GM12891 (cell line): Measurements from ENCODE around the gene CADPS.

ENCODE experiments used
- DNase-seq: peaks from one replicate; pipeline ENCODE4 v3.0.0; 2011; ENCODE audit warnings: low spot score; ENCODE audit not compliant: insufficient read length
- FAIRE-seq: peaks from 2 replicates; lab custom pipeline; 2011; peaks lifted over from hg19 to GRCh38; lab: Jason Lieb, UNC
- PAX5 ChIP-seq: IDR thresholded peaks from 2 replicates; pipeline ENCODE4 v1.6.1; 2011; ENCODE audit warnings: low read length, moderate library complexity, mild to moderate bottlenecking; ENCODE audit not compliant: insufficient read depth, severe bottlenecking
- POLR2A ChIP-seq: IDR thresholded peaks from 2 replicates; pipeline ENCODE4 v1.6.1; 2011; ENCODE audit warnings: low read depth, low read length, control low read depth
- POLR2AphosphoS5 ChIP-seq: IDR thresholded peaks from 2 replicates; pipeline ENCODE4 v1.6.1; 2011; ENCODE audit warnings: low read depth, low read length, control low read depth
- POU2F2 ChIP-seq: IDR thresholded peaks from 2 replicates; pipeline ENCODE4 v1.6.1; 2011; ENCODE audit warnings: low read depth, mild to moderate bottlenecking, control low read depth, low read length, moderate library complexity
- SPI1 ChIP-seq: IDR thresholded peaks from 2 replicates; pipeline ENCODE4 v1.6.1; 2011; ENCODE audit warnings: low read depth, low read length, control low read depth
- TAF1 ChIP-seq: IDR thresholded peaks from 2 replicates; pipeline ENCODE4 v1.6.1; 2011; ENCODE audit warnings: low read depth, low read length, control low read depth

The CADPS gene

GRCh38 chr3:62454916-62455315, 420.3 kb downstream of the CADPS start:
- DNase-seq (no peak), FAIRE-seq (no peak)
- TF ChIP-seq POLR2A (no peak), POLR2AphosphoS5 (no peak)

- FAIRE-seq, result no peak
- no peak for DNase-seq
- TF ChIP-seq SPI1 (no peak), PAX5 (no peak)
These were observed 421.8 kb downstream of the CADPS start for GRCh38 chr3:62453448-62453847.

- no peak for DNase-seq
- TF ChIP-seq TAF1, result no peak
- TF ChIP-seq POLR2AphosphoS5, result no peak
- TF ChIP-seq SPI1, result no peak
- no peak for TF ChIP-seq POLR2A
- no peak for FAIRE-seq
These were observed 423.9 kb downstream of the CADPS start for GRCh38 chr3:62451211-62451887.

- TF ChIP-seq TAF1 (no peak), POLR2AphosphoS5 (no peak), POU2F2 (no peak), POLR2A (no peak), SPI1 (no peak), PAX5 (no peak)
- no peak for FAIRE-seq
These were observed 428.8 kb downstream of the CADPS start for GRCh38 chr3:62446337-62446940.

GRCh38 chr3:62445275-62445674, 429.9 kb downstream of the CADPS start:
- DNase-seq (no peak), FAIRE-seq (no peak)
- TF ChIP-seq PAX5 (no peak), SPI1 (no peak), POLR2AphosphoS5 (no peak), TAF1 (no peak), POLR2A (no peak), POU2F2 (no peak)

More at GRCh38 chr3:62446337-62446940, 428.8 kb downstream of the CADPS start:
- DNase-seq, result no peak

- TF ChIP-seq TAF1 (no peak), POU2F2 (no peak), POLR2AphosphoS5 (no peak), SPI1 (no peak), PAX5 (no peak), POLR2A (no peak)
- FAIRE-seq (no peak), DNase-seq (no peak)
These were observed 435.2 kb downstream of the CADPS start for GRCh38 chr3:62439978-62440377.

GRCh38 chr3:62439176-62439813, 435.9 kb downstream of the CADPS start:
- TF ChIP-seq SPI1 (no peak), POU2F2 (no peak), POLR2AphosphoS5 (no peak), PAX5 (no peak), TAF1 (no peak), POLR2A (no peak)
- FAIRE-seq (no peak), DNase-seq (no peak)

- FAIRE-seq, result no peak
- DNase-seq, result no peak
These were observed 438.4 kb downstream of the CADPS start for GRCh38 chr3:62436785-62437184.

GRCh38 chr3:62433396-62433795, 441.8 kb downstream of the CADPS start:
- FAIRE-seq, result no peak
- no peak for TF ChIP-seq TAF1
- no peak for TF ChIP-seq SPI1
- no peak for TF ChIP-seq PAX5
- no peak for DNase-seq

More at GRCh38 chr3:62436785-62437184, 438.4 kb downstream of the CADPS start:
- TF ChIP-seq TAF1, result no peak
- TF ChIP-seq SPI1, result no peak
- no peak for TF ChIP-seq POLR2AphosphoS5
- TF ChIP-seq POLR2A, result no peak
- TF ChIP-seq PAX5, result no peak
- TF ChIP-seq POU2F2, result no peak

- no peak for TF ChIP-seq POLR2AphosphoS5
- no peak for TF ChIP-seq SPI1
- no peak for TF ChIP-seq POU2F2
- TF ChIP-seq POLR2A, result no peak
- no peak for TF ChIP-seq PAX5
- no peak for TF ChIP-seq TAF1
- no peak for FAIRE-seq
- no peak for DNase-seq
These were observed 454.0 kb downstream of the CADPS start for GRCh38 chr3:62421207-62421606.
